HepG2 (cell line): ENCODE measurements around the gene CPE. TPM values are rescaled to one million over a fixed set of nuclear protein-coding genes. Genes with fewer than 3 reads are reported as not detected.

Experiments
- ATAC-seq: fragments of 200-7000 bp; cut with Tn5 transposase; 3 replicates; pipeline ENCODE4 v1.9.1; 2020; ENCODE audit warnings: mild to moderate bottlenecking, moderate library complexity
- BruUV-seq: library from RNA; stranded (reverse); fragments of 400-500 nt; replicated peaks from 2 replicates; lab custom pipeline; 2021; lab: Mats Ljungman, UMichigan
- CTCF ChIA-PET: fragments of 300-600 bp; formaldehyde crosslinking; extraction: SDS; loops from one replicate; lab custom pipeline; 2021; ENCODE audit warnings: low total read pairs, inconsistent platforms, low intra/inter-chr PET ratio; lab: Yijun Ruan, JAX
- POLR2A ChIA-PET: fragments of 350-600 bp; sonication (Branson Sonifier 250); formaldehyde crosslinking; loops from one replicate; lab custom pipeline; 2020; ENCODE audit warnings: antibody characterized with exemption, inconsistent platforms; lab: Yijun Ruan, JAX
- DNase-seq: peaks from one replicate; pipeline ENCODE4 v3.0.0-alpha.2; 2015; ENCODE audit warnings: low spot score
- FAIRE-seq: peaks from 3 replicates; lab custom pipeline; 2011; peaks lifted over from hg19 to GRCh38; lab: Jason Lieb, UNC
- H2AFZ ChIP-seq: one replicate; pipeline ENCODE4 v1.6.1; 2011; ENCODE audit warnings: low read length, inconsistent platforms
- H3K27ac ChIP-seq: fragments of 300-600 bp; 3 replicates; pipeline ENCODE4 v1.8.0; 2011; ENCODE audit warnings: mixed run types, mild to moderate bottlenecking, mixed read lengths, low read length, inconsistent platforms; ENCODE audit not compliant: insufficient read depth; ENCODE audit errors: extremely low read length
- H3K27me3 ChIP-seq, 2 experiments: fragments of 200-600 bp in 1 of 2; 2 replicates in 1 of 2; 3 replicates in 1 of 2; pipeline versions ENCODE4 v1.6.0 to v1.8.0; 2011; ENCODE audit warnings: low read length in 2 of 2, mild to moderate bottlenecking in 2 of 2, moderate library complexity in 2 of 2, inconsistent platforms in 1 of 2; ENCODE audit not compliant: insufficient read depth in 2 of 2, control insufficient read depth in 1 of 2
- H3K36me3 ChIP-seq, 2 experiments: fragments of 200-600 bp in 1 of 2; replicated peaks in 1 of 2; 2 replicates in 1 of 2; 3 replicates in 1 of 2; pipeline versions ENCODE4 v1.5.1 to v1.8.0; 2011; ENCODE audit warnings: low read length in 2 of 2, inconsistent platforms in 1 of 2; ENCODE audit not compliant: insufficient read depth in 2 of 2, control insufficient read depth in 1 of 2
- H3K4me1 ChIP-seq: 2 replicates; pipeline ENCODE4 v1.5.1; 2012; ENCODE audit warnings: low read length, inconsistent platforms; ENCODE audit not compliant: insufficient read depth
- H3K4me2 ChIP-seq: 2 replicates; pipeline ENCODE4 v1.6.0; 2011; ENCODE audit warnings: low read depth, low read length, inconsistent platforms
- H3K4me3 ChIP-seq, 3 experiments: fragments of 200-600 bp in 1 of 3; sonication (generic), shearing (Covaris generic) in 1 of 3; replicated peaks in 1 of 3; 2 replicates each; pipeline ENCODE4 v1.5.1; 2011 to 2016; ENCODE audit warnings: low read length in 3 of 3, inconsistent platforms in 2 of 3, low read depth in 2 of 3, mild to moderate bottlenecking in 2 of 3, control low read depth in 1 of 3, mixed read lengths in 1 of 3; ENCODE audit not compliant: insufficient read depth in 1 of 3
- H3K79me2 ChIP-seq: one replicate; pipeline ENCODE4 v1.6.1; 2011; ENCODE audit warnings: low read length, inconsistent platforms; ENCODE audit not compliant: insufficient read depth
- H3K9ac ChIP-seq: 2 replicates; pipeline ENCODE4 v1.6.0; 2011; ENCODE audit warnings: mild to moderate bottlenecking, low read depth, low read length, inconsistent platforms; ENCODE audit not compliant: insufficient read depth
- H3K9me3 ChIP-seq: 2 replicates; pipeline ENCODE4 v1.5.1; 2012; ENCODE audit warnings: mild to moderate bottlenecking, low read length
- H4K20me1 ChIP-seq: 2 replicates; pipeline ENCODE4 v1.6.0; 2011; ENCODE audit warnings: inconsistent platforms, mild to moderate bottlenecking, low read length, moderate library complexity; ENCODE audit not compliant: insufficient read depth
- ATF4 ChIP-seq, 2 experiments: fragments of 450-650 bp in 1 of 2; sonication (generic) in 1 of 2; formaldehyde crosslinking; IDR thresholded peaks; 2 replicates each; pipeline versions ENCODE4 v1.5.0 to v1.8.0; 2020 to 2022; ENCODE audit warnings: mild to moderate bottlenecking in 1 of 2, missing genetic modification reagents in 1 of 2
- CEBPB ChIP-seq: IDR thresholded peaks from 2 replicates; pipeline ENCODE4 v1.6.1; 2011; ENCODE audit warnings: low read depth, low read length, improper control_type of control experiment, borderline replicate concordance
- CEBPG ChIP-seq: IDR thresholded peaks from 2 replicates; pipeline ENCODE4 v1.6.1; 2016
- DMAP1 ChIP-seq: IDR thresholded peaks from 2 replicates; pipeline ENCODE4 v1.6.1; 2016
- FOXC1 ChIP-seq: sonication (generic); formaldehyde crosslinking; IDR thresholded peaks from 2 replicates; pipeline ENCODE4 v1.8.0; 2022; ENCODE audit warnings: mild to moderate bottlenecking, missing genetic modification reagents, borderline replicate concordance
- HMG20B ChIP-seq: conservative IDR thresholded peaks from 2 replicates; pipeline ENCODE4 v1.6.1; 2016; ENCODE audit warnings: missing genetic modification reagents, missing compliant biosample characterization
- NCOR1 ChIP-seq: fragments of 200-600 bp; sonication (generic); IDR thresholded peaks from 2 replicates; pipeline ENCODE4 v1.7.0; 2017; ENCODE audit warnings: antibody characterized with exemption, low read length, borderline replicate concordance
- RARG ChIP-seq: sonication (generic); formaldehyde crosslinking; IDR thresholded peaks from 2 replicates; pipeline ENCODE4 v1.4.0; 2020; ENCODE audit warnings: low read depth, mild to moderate bottlenecking, missing genetic modification reagents
- RCOR2 ChIP-seq: IDR thresholded peaks from 2 replicates; pipeline ENCODE4 v1.6.1; 2016; ENCODE audit warnings: missing biosample characterization, missing genetic modification reagents
- SOX13 ChIP-seq, 3 experiments: fragments of 450-650 bp in 1 of 3; sonication (generic) in 1 of 3; formaldehyde crosslinking in 1 of 3; IDR thresholded peaks in 2 of 3; conservative IDR thresholded peaks in 1 of 3; 2 replicates each; pipeline versions ENCODE4 v1.5.0 to v1.6.1; 2016 to 2020; ENCODE audit warnings: antibody characterized with exemption in 1 of 3, mild to moderate bottlenecking in 1 of 3, missing compliant biosample characterization in 1 of 3, missing genetic modification reagents in 1 of 3, moderate library complexity in 1 of 3
- ZBTB2 ChIP-seq: sonication (generic); formaldehyde crosslinking; IDR thresholded peaks from 2 replicates; pipeline ENCODE4 v1.8.0; 2022; ENCODE audit warnings: low read depth, missing genetic modification reagents
- ZFP62 ChIP-seq: sonication (generic); formaldehyde crosslinking; IDR thresholded peaks from 2 replicates; pipeline ENCODE4 v1.4.0; 2020; ENCODE audit warnings: missing genetic modification reagents
- ZNF260 ChIP-seq: sonication (generic); formaldehyde crosslinking; IDR thresholded peaks from 2 replicates; pipeline ENCODE4 v1.4.0; 2020; ENCODE audit warnings: missing genetic modification reagents, low read depth, mild to moderate bottlenecking, borderline replicate concordance
- ZNF331 ChIP-seq: sonication (generic); formaldehyde crosslinking; IDR thresholded peaks from 2 replicates; pipeline ENCODE4 v1.4.0; 2020; ENCODE audit warnings: missing genetic modification reagents
- ZNF382 ChIP-seq: sonication (generic); formaldehyde crosslinking; IDR thresholded peaks from 2 replicates; pipeline ENCODE4 v1.5.0; 2020; ENCODE audit warnings: missing genetic modification reagents, mild to moderate bottlenecking, borderline replicate concordance
- ZNF543 ChIP-seq: sonication (generic); formaldehyde crosslinking; IDR thresholded peaks from 2 replicates; pipeline ENCODE4 v1.4.0; 2020; ENCODE audit warnings: mild to moderate bottlenecking, missing genetic modification reagents
- ZNF557 ChIP-seq: sonication (generic); formaldehyde crosslinking; IDR thresholded peaks from 2 replicates; pipeline ENCODE4 v1.4.0; 2020; ENCODE audit warnings: missing genetic modification reagents
- ZNF569 ChIP-seq: sonication (generic); formaldehyde crosslinking; IDR thresholded peaks from 2 replicates; pipeline ENCODE4 v1.5.0; 2020; ENCODE audit warnings: mild to moderate bottlenecking, missing genetic modification reagents, moderate library complexity, borderline replicate concordance
- ZNF605 ChIP-seq: sonication (generic); formaldehyde crosslinking; IDR thresholded peaks from 2 replicates; pipeline ENCODE4 v1.8.0; 2022; ENCODE audit warnings: mild to moderate bottlenecking, missing genetic modification reagents
- ZNF792 ChIP-seq: IDR thresholded peaks from 2 replicates; pipeline ENCODE4 v1.6.1; 2016
- ZNF83 ChIP-seq: sonication (generic); formaldehyde crosslinking; IDR thresholded peaks from 2 replicates; pipeline ENCODE4 v1.4.0; 2020; ENCODE audit warnings: missing genetic modification reagents, mild to moderate bottlenecking, borderline replicate concordance
- WGBS: methylation state at CpG from one replicate; pipeline ENCODE4 v1.1.6; 2017; ENCODE audit warnings: low lambda C conversion rate; 5-methylcytosine and 5-hydroxymethylcytosine counted together
- in situ Hi-C: cut with HindIII; loops from 2 replicates; pipeline ENCODE4 v1.10.0; 2017; ENCODE audit warnings: low pct_unique_long_range_greater_than_20kb; ENCODE audit not compliant: extremely low pct_ligation_motif_present
- intact Hi-C: fragments of 100-400 bp; cut with micrococcal nuclease; formaldehyde crosslinking; loops from one replicate; pipeline ENCODE4 v1.10.0; 2022; ENCODE audit not compliant: unreplicated experiment
- polyA plus RNA-seq, 8 experiments: library from polyadenylated mRNA; depleted of rRNA in 3 of 8; stranded (reverse) in 7 of 8; unstranded in 1 of 8; fragments of >200 nt; fragmentation: Illumina TruSeq in 4 of 8; extraction: Trizol in 4 of 8; gene quantifications; 2 replicates each; pipeline versions ENCODE4 v1.2.1 to v1.2.3, GENCODE V29; 2011 to 2016; ENCODE audit warnings: low read depth in 4 of 8, missing spikeins in 1 of 8, mixed read lengths in 1 of 8; ENCODE audit not compliant: insufficient read depth in 1 of 8
- total RNA-seq, 5 experiments: library from RNA; depleted of rRNA; stranded (reverse); fragments of >200 nt; fragmentation: Illumina TruSeq; extraction: Trizol; gene quantifications; 2 replicates each; pipeline ENCODE4 v1.2.3, GENCODE V29; 2016; ENCODE audit warnings: low read depth in 1 of 5

The CPE gene
- total and polyA plus RNA-seq, 2 of the 13 experiments (the other 11 are each of a cell fraction or from before 2014, with no cell fraction given): 268 to 852 TPM

- TF ChIP-seq ZNF543 (CRISPR knock-in tag) (no peak), CEBPB (peak; percentile 92), ZNF382 (CRISPR knock-in tag) (no peak), ZFP62 (CRISPR knock-in tag) (no peak), FOXC1 (CRISPR knock-in tag) (no peak), ZNF605 (no peak), ZNF569 (CRISPR knock-in tag) (no peak), ATF4 (CRISPR knock-in tag; IDR thresholded peaks at IDR 0.05) (peak in 1 of 2 experiments; percentile 48; a peak in 1 of 4 replicates), ZNF331 (CRISPR knock-in tag) (no peak), ZNF83 (CRISPR knock-in tag) (no peak), SOX13 (IDR thresholded peaks at IDR 0.05) (no peak), SOX13 (CRISPR knock-in tag; conservative IDR thresholded peaks at IDR 0.05 in 1 of 2, IDR thresholded peaks at IDR 0.05 in 1 of 2) (peak in 1 of 2 experiments; percentile 14; a peak in 1 of 4 replicates)
Measured at GRCh38 chr4:165364452-165365080, 14.2 kb upstream of the CPE start (continued).

- Histone ChIP-seq H3K9me3 (no peaks in the 10 kb centered on the region), H3K79me2 (no peaks in the 10 kb centered on the region), H3K4me2 (0 out of 2 replicates have a peak overlapping the region, but pooled peaks have one; percentile 2), H3K27ac (peak overlapping the region; percentile 67), H3K4me3 (no peak overlapping the region; a peak in 1 of 6 replicates), H3K36me3 (no peaks in the 10 kb centered on the region), H3K9ac (no peak overlapping the region), H2AFZ (no peak overlapping the region), H3K27me3 (no peaks in the 10 kb centered on the region), H3K4me1 (peaks cover 83% of the 10 kb centered on the region), H4K20me1 (no peaks in the 10 kb centered on the region)
- CTCF ChIA-PET: no interaction called here
- ATAC-seq: peak; percentile 55
- WGBS: 6% methylated on average over 4 of the region's 4 CpGs
- FAIRE-seq: no peak
- peak; percentile 77 for DNase-seq
- in situ Hi-C loops (no loop called here), intact Hi-C loops (no loop called here)
- POLR2A ChIA-PET: interaction anchor here (1.2 to 6.9 kb wide), 2 partner anchors 12 to 40 kb away, joined by 3 to 43 read pairs; partner anchors contain the start of genes CPE and MSMO1
- no TSS peak for BruUV-seq
- TF ChIP-seq RARG (CRISPR knock-in tag) (no peak), CEBPG (peak; percentile 98), ZNF260 (CRISPR knock-in tag) (no peak), ZBTB2 (CRISPR knock-in tag) (no peak), ZNF792 (CRISPR knock-in tag) (0 out of 2 replicates have a peak, but pooled peaks have one; percentile 26), RCOR2 (peak; percentile 60; the same call in 1 of the 2 replicates), HMG20B (CRISPR knock-in tag) (0 out of 2 replicates have a peak, but pooled peaks have one; percentile 43), ZNF557 (CRISPR knock-in tag) (no peak), NCOR1 (peak; percentile 56; the same call in 1 of the 2 replicates), DMAP1 (CRISPR knock-in tag) (peak; percentile 65)
Measured at GRCh38 chr4:165367040-165367439, 11.8 kb upstream of the CPE start.
